Measurements from ENCODE around the gene HS2ST1.

Gene HS2ST1

GRCh38 chr1:87144316-87144895 is 230.0 kb downstream of the HS2ST1 start:
- no peak overlapping the region for H3K4me2 ChIP-seq (ENCODE audit: low read depth, low read length, poor library complexity, severe bottlenecking)
- no peaks in the 10 kb centered on the region for H3K27me3 ChIP-seq (ENCODE audit: insufficient read depth, low read length, poor library complexity, severe bottlenecking)
- H3K4me1 ChIP-seq (ENCODE audit: insufficient read depth, low read length, poor library complexity, severe bottlenecking) = no peaks in the 10 kb centered on the region
- no peak overlapping the region for H3K9ac ChIP-seq (ENCODE audit: low read depth, low read length, poor library complexity, severe bottlenecking)
- H2AFZ ChIP-seq (ENCODE audit: low read length) = no peak overlapping the region
- H3K79me2 ChIP-seq (ENCODE audit: insufficient read depth, low read length) = no peaks in the 10 kb centered on the region
- no peaks in the 10 kb centered on the region for H3K36me3 ChIP-seq (ENCODE audit: insufficient read depth, low read length)
- no peaks in the 10 kb centered on the region for H3K9me3 ChIP-seq (ENCODE audit: insufficient read depth, low read depth, low read length)
- no peaks in the 10 kb centered on the region for H3F3A ChIP-seq (ENCODE audit: low read depth)
- H3K4me3 ChIP-seq (ENCODE audit: low read length, poor library complexity, severe bottlenecking) = no peak overlapping the region
- no peaks in the 10 kb centered on the region for H3K9me2 ChIP-seq (replicated peaks; ENCODE audit: low read depth, low read length)
- H4K20me1 ChIP-seq (ENCODE audit: insufficient read depth, low read length, poor library complexity, severe bottlenecking) = no peaks in the 10 kb centered on the region
- TF ChIP-seq EZH2phosphoT487 (IDR thresholded peaks at IDR 0.05; ENCODE audit: borderline replicate concordance) (no peak), CTCF (conservative IDR thresholded peaks at IDR 0.05; ENCODE audit: low read length) (no peak)

GRCh38 chr1:87144981-87145380 is 230.5 kb downstream of the HS2ST1 start:
- Histone ChIP-seq H2AFZ (ENCODE audit: low read length) (no peak overlapping the region), H3K79me2 (ENCODE audit: insufficient read depth, low read length) (no peaks in the 10 kb centered on the region), H3K9me2 (replicated peaks; ENCODE audit: low read depth, low read length) (no peaks in the 10 kb centered on the region), H3K9ac (ENCODE audit: low read depth, low read length, poor library complexity, severe bottlenecking) (no peak overlapping the region), H3K9me3 (ENCODE audit: insufficient read depth, low read depth, low read length) (no peaks in the 10 kb centered on the region), H3K4me2 (ENCODE audit: low read depth, low read length, poor library complexity, severe bottlenecking) (no peak overlapping the region), H3K4me1 (ENCODE audit: insufficient read depth, low read length, poor library complexity, severe bottlenecking) (no peaks in the 10 kb centered on the region), H3K36me3 (ENCODE audit: insufficient read depth, low read length) (no peaks in the 10 kb centered on the region), H3K4me3 (ENCODE audit: low read length, poor library complexity, severe bottlenecking) (no peak overlapping the region), H3K27me3 (ENCODE audit: insufficient read depth, low read length, poor library complexity, severe bottlenecking) (no peaks in the 10 kb centered on the region), H3F3A (ENCODE audit: low read depth) (no peaks in the 10 kb centered on the region), H4K20me1 (ENCODE audit: insufficient read depth, low read length, poor library complexity, severe bottlenecking) (no peaks in the 10 kb centered on the region)
- no peak for TF ChIP-seq CTCF (conservative IDR thresholded peaks at IDR 0.05; ENCODE audit: low read length)
- no peak for TF ChIP-seq EZH2phosphoT487 (IDR thresholded peaks at IDR 0.05; ENCODE audit: borderline replicate concordance)

- Histone ChIP-seq H3K79me2 (ENCODE audit: insufficient read depth, low read length) (no peaks in the 10 kb centered on the region), H3K4me3 (ENCODE audit: low read length, poor library complexity, severe bottlenecking) (no peak overlapping the region), H2AFZ (ENCODE audit: low read length) (no peak overlapping the region), H4K20me1 (ENCODE audit: insufficient read depth, low read length, poor library complexity, severe bottlenecking) (no peaks in the 10 kb centered on the region), H3K9me2 (replicated peaks; ENCODE audit: low read depth, low read length) (no peaks in the 10 kb centered on the region), H3K9me3 (ENCODE audit: insufficient read depth, low read depth, low read length) (no peaks in the 10 kb centered on the region), H3F3A (ENCODE audit: low read depth) (no peaks in the 10 kb centered on the region), H3K27me3 (ENCODE audit: insufficient read depth, low read length, poor library complexity, severe bottlenecking) (no peaks in the 10 kb centered on the region), H3K36me3 (ENCODE audit: insufficient read depth, low read length) (no peaks in the 10 kb centered on the region), H3K4me2 (ENCODE audit: low read depth, low read length, poor library complexity, severe bottlenecking) (no peak overlapping the region), H3K4me1 (ENCODE audit: insufficient read depth, low read length, poor library complexity, severe bottlenecking) (no peaks in the 10 kb centered on the region), H3K9ac (ENCODE audit: low read depth, low read length, poor library complexity, severe bottlenecking) (no peak overlapping the region)
- TF ChIP-seq EZH2phosphoT487 (IDR thresholded peaks at IDR 0.05; ENCODE audit: borderline replicate concordance) (no peak), CTCF (conservative IDR thresholded peaks at IDR 0.05; ENCODE audit: low read length) (no peak)
These were observed 232.1 kb downstream of the HS2ST1 start for GRCh38 chr1:87146538-87146937.
